Loucy (cell line): Measurements from ENCODE around the gene DPM2.

Source experiments
- H2AFZ ChIP-seq: fragments of 200-600 bp; sonication (generic); 2 replicates; pipeline ENCODE4 v1.6.0; 2016; ENCODE audit warnings: antibody characterized with exemption, mild to moderate bottlenecking, low read length, moderate library complexity
- H3F3A ChIP-seq: fragments of 200-600 bp; 2 replicates; pipeline ENCODE4 v1.6.0; 2016; ENCODE audit warnings: antibody characterized with exemption, low read depth, mild to moderate bottlenecking
- H3K27me3 ChIP-seq: fragments of 200-600 bp; sonication (generic); 2 replicates; pipeline ENCODE4 v1.6.1; 2014; ENCODE audit warnings: low read length, mild to moderate bottlenecking; ENCODE audit not compliant: insufficient read depth, poor library complexity, severe bottlenecking
- H3K36me3 ChIP-seq: fragments of 200-600 bp; sonication (generic); 2 replicates; pipeline ENCODE4 v1.6.1; 2016; ENCODE audit warnings: low read length; ENCODE audit not compliant: insufficient read depth
- H3K4me1 ChIP-seq: fragments of 200-600 bp; sonication (generic); 2 replicates; pipeline ENCODE4 v1.5.1; 2014; ENCODE audit warnings: low read length, mild to moderate bottlenecking; ENCODE audit not compliant: insufficient read depth, poor library complexity, severe bottlenecking
- H3K4me2 ChIP-seq: fragments of 200-600 bp; sonication (generic); 2 replicates; pipeline ENCODE4 v1.6.0; 2014; ENCODE audit warnings: antibody characterized with exemption, low read length, low read depth, mild to moderate bottlenecking; ENCODE audit not compliant: poor library complexity, severe bottlenecking
- H3K4me3 ChIP-seq: fragments of 200-600 bp; sonication (generic); 2 replicates; pipeline ENCODE4 v1.5.1; 2014; ENCODE audit warnings: low read length, mild to moderate bottlenecking, mixed read lengths; ENCODE audit not compliant: poor library complexity, severe bottlenecking
- H3K79me2 ChIP-seq: fragments of 200-600 bp; sonication (generic); 2 replicates; pipeline ENCODE4 v1.6.1; 2014; ENCODE audit warnings: low read length; ENCODE audit not compliant: insufficient read depth
- H3K9ac ChIP-seq: fragments of 200-600 bp; sonication (generic); 2 replicates; pipeline ENCODE4 v1.6.0; 2014; ENCODE audit warnings: mild to moderate bottlenecking, low read depth, low read length, moderate library complexity; ENCODE audit not compliant: poor library complexity, severe bottlenecking
- H3K9me2 ChIP-seq: fragments of 200-600 bp; sonication (generic); replicated peaks from 2 replicates; pipeline ENCODE4 v1.6.1; 2016; ENCODE audit warnings: low read depth, low read length, mixed read lengths
- H3K9me3 ChIP-seq: fragments of 200-600 bp; sonication (generic); 2 replicates; pipeline ENCODE4 v1.6.1; 2014; ENCODE audit warnings: mild to moderate bottlenecking, antibody characterized with exemption, low read length, low read depth; ENCODE audit not compliant: insufficient read depth
- H4K20me1 ChIP-seq: fragments of 200-600 bp; sonication (generic); 2 replicates; pipeline ENCODE4 v1.6.0; 2014; ENCODE audit warnings: antibody characterized with exemption, low read length, mild to moderate bottlenecking; ENCODE audit not compliant: insufficient read depth, poor library complexity, severe bottlenecking
- CTCF ChIP-seq: fragments of 200-600 bp; sonication (generic); conservative IDR thresholded peaks from 2 replicates; pipeline ENCODE4 v1.5.1; 2014; ENCODE audit warnings: mild to moderate bottlenecking, antibody characterized with exemption, low read length
- EZH2phosphoT487 ChIP-seq: fragments of 200-600 bp; IDR thresholded peaks from 2 replicates; pipeline ENCODE4 v1.6.1; 2018; ENCODE audit warnings: antibody characterized with exemption, mild to moderate bottlenecking, moderate library complexity, borderline replicate concordance

The DPM2 gene

GRCh38 chr9:127937056-127937387 is 632 bp downstream of the DPM2 start:
- peak overlapping the region; percentile 83 for H3K4me2 ChIP-seq
- peaks cover 5% of the 10 kb centered on the region; the same call in 1 of the 2 replicates for H3K36me3 ChIP-seq
- TF ChIP-seq CTCF (no peak), EZH2phosphoT487 (no peak)
- H3K27me3 ChIP-seq = no peaks in the 10 kb centered on the region
- H4K20me1 ChIP-seq = peaks cover 18% of the 10 kb centered on the region
- no peaks in the 10 kb centered on the region for H3F3A ChIP-seq
- no peaks in the 10 kb centered on the region for H3K9me2 ChIP-seq
- H3K4me1 ChIP-seq = peaks cover 27% of the 10 kb centered on the region
- peak overlapping the region; percentile 90 for H3K4me3 ChIP-seq
- no peak overlapping the region for H2AFZ ChIP-seq
- H3K79me2 ChIP-seq = peaks cover 35% of the 10 kb centered on the region
- peak overlapping the region; percentile 77 for H3K9ac ChIP-seq
- H3K9me3 ChIP-seq = no peaks in the 10 kb centered on the region

- no peaks in the 10 kb centered on the region for H3K9me3 ChIP-seq
- H3K4me1 ChIP-seq = peaks cover 27% of the 10 kb centered on the region
- peak overlapping the region; percentile 90 for H3K4me3 ChIP-seq
- H3K9me2 ChIP-seq = no peaks in the 10 kb centered on the region
- H3K4me2 ChIP-seq = peak overlapping the region; percentile 83
- peak overlapping the region; percentile 77 for H3K9ac ChIP-seq
- no peaks in the 10 kb centered on the region for H3F3A ChIP-seq
- H2AFZ ChIP-seq = no peak overlapping the region
- no peaks in the 10 kb centered on the region for H3K27me3 ChIP-seq
- no peaks in the 10 kb centered on the region; the same call in 1 of the 2 replicates for H3K36me3 ChIP-seq
- TF ChIP-seq EZH2phosphoT487 (no peak), CTCF (no peak)
- peaks cover 18% of the 10 kb centered on the region for H4K20me1 ChIP-seq
- peaks cover 35% of the 10 kb centered on the region for H3K79me2 ChIP-seq
Observed at GRCh38 chr9:127936347-127936852, 1.3 kb downstream of the DPM2 start.

- Histone ChIP-seq H3K9me3 (no peaks in the 10 kb centered on the region), H2AFZ (no peak overlapping the region), H4K20me1 (peaks cover 18% of the 10 kb centered on the region), H3K4me2 (peak overlapping the region; percentile 83), H3K4me3 (peak overlapping the region; percentile 90), H3K4me1 (peaks cover 27% of the 10 kb centered on the region), H3K9ac (peak overlapping the region; percentile 77), H3K79me2 (peaks cover 35% of the 10 kb centered on the region), H3K36me3 (no peaks in the 10 kb centered on the region; the same call in 1 of the 2 replicates), H3F3A (no peaks in the 10 kb centered on the region), H3K9me2 (no peaks in the 10 kb centered on the region), H3K27me3 (no peaks in the 10 kb centered on the region)
- TF ChIP-seq CTCF (no peak), EZH2phosphoT487 (no peak)
Observed at GRCh38 chr9:127935765-127936221, 1.9 kb downstream of the DPM2 start.
